PC-3 (cell line): ENCODE results near the gene PHF1. TPM values are rescaled to one million over a fixed set of nuclear protein-coding genes. Genes with fewer than 3 reads are reported as not detected.

Experiments
- ATAC-seq: fragments of 200-7000 bp; cut with Tn5 transposase; 2 replicates; pipeline ENCODE4 v1.9.1; 2020; ENCODE audit warnings: mild to moderate bottlenecking, moderate library complexity
- BruUV-seq: library from RNA; stranded (reverse); fragments of 400-500 nt; replicated peaks from 2 replicates; lab custom pipeline; 2021; lab: Mats Ljungman, UMichigan
- CTCF ChIA-PET: fragments of 300-600 bp; sonication (Branson Sonifier 250); formaldehyde crosslinking; loops from one replicate; lab custom pipeline; 2022; ENCODE audit warnings: antibody characterized with exemption; lab: Charles Lee
- POLR2A ChIA-PET: fragments of 300-600 bp; sonication (Branson Sonifier 250); formaldehyde crosslinking; loops from one replicate; lab custom pipeline; 2022; ENCODE audit warnings: antibody characterized with exemption; ENCODE audit not compliant: unreplicated experiment; lab: Charles Lee
- DNase-seq: peaks from one replicate; pipeline ENCODE4 v3.0.0-alpha.2; 2015
- H2AFZ ChIP-seq: fragments of 300-600 bp; sonication (generic); 2 replicates; pipeline ENCODE4 v1.6.0; 2016; ENCODE audit warnings: antibody characterized with exemption, low read length
- H3F3A ChIP-seq: fragments of 300-600 bp; sonication (generic); one replicate; pipeline ENCODE4 v1.6.0; 2017; ENCODE audit warnings: antibody characterized with exemption, low read length, control low read depth, mild to moderate bottlenecking; ENCODE audit not compliant: unreplicated experiment
- H3K27ac ChIP-seq: fragments of 300-600 bp; sonication (generic); 2 replicates; pipeline ENCODE4 v1.5.1; 2016; ENCODE audit warnings: mild to moderate bottlenecking, low read length
- H3K27me3 ChIP-seq: fragments of 300-600 bp; sonication (generic); 2 replicates; pipeline ENCODE4 v1.6.1; 2016; ENCODE audit warnings: low read length, mixed read lengths
- H3K36me3 ChIP-seq: fragments of 300-600 bp; sonication (generic); 2 replicates; pipeline ENCODE4 v1.6.1; 2016; ENCODE audit warnings: low read depth, mixed run types, low read length, mixed read lengths
- H3K4me1 ChIP-seq: fragments of 300-600 bp; sonication (generic); 2 replicates; pipeline ENCODE4 v1.5.1; 2016; ENCODE audit warnings: low read length; ENCODE audit not compliant: insufficient read depth
- H3K4me2 ChIP-seq: fragments of 300-600 bp; sonication (generic); 2 replicates; pipeline ENCODE4 v1.6.0; 2016; ENCODE audit warnings: low read length
- H3K4me3 ChIP-seq: fragments of 300-600 bp; sonication (generic); 2 replicates; pipeline ENCODE4 v1.5.1; 2016; ENCODE audit warnings: mild to moderate bottlenecking, low read length, mixed read lengths
- H3K79me2 ChIP-seq: fragments of 300-600 bp; sonication (generic); 2 replicates; pipeline ENCODE4 v1.6.1; 2017; ENCODE audit warnings: low read length, mixed read lengths
- H3K9ac ChIP-seq: fragments of 300-600 bp; sonication (generic); 2 replicates; pipeline ENCODE4 v1.6.0; 2016; ENCODE audit warnings: mild to moderate bottlenecking, low read length
- H3K9me2 ChIP-seq: fragments of 300-600 bp; sonication (generic); replicated peaks from 2 replicates; pipeline ENCODE4 v1.6.1; 2016; ENCODE audit warnings: mixed run types, low read length, mixed read lengths
- H3K9me3 ChIP-seq: fragments of 300-600 bp; sonication (generic); 2 replicates; pipeline ENCODE4 v1.6.1; 2016; ENCODE audit warnings: low read length, mixed read lengths
- H4K20me1 ChIP-seq: fragments of 300-600 bp; sonication (generic); 2 replicates; pipeline ENCODE4 v1.6.1; 2016; ENCODE audit warnings: low read length, mixed read lengths
- CTCF ChIP-seq: fragments of 300-600 bp; sonication (generic); conservative IDR thresholded peaks from 2 replicates; pipeline ENCODE4 v1.5.1; 2017; ENCODE audit warnings: antibody characterized with exemption, low read depth, mild to moderate bottlenecking, low read length
- EZH2 ChIP-seq: fragments of 300-600 bp; sonication (generic); IDR thresholded peaks from one replicate; pipeline ENCODE4 v1.6.1; 2017; ENCODE audit warnings: antibody characterized with exemption, mild to moderate bottlenecking, low read length; ENCODE audit not compliant: unreplicated experiment
- EZH2phosphoT487 ChIP-seq: fragments of 300-600 bp; sonication (generic); IDR thresholded peaks from 2 replicates; pipeline ENCODE4 v1.6.1; 2018; ENCODE audit warnings: mild to moderate bottlenecking, antibody characterized with exemption, low read length, borderline replicate concordance
- intact Hi-C: fragments of 100-400 bp; cut with micrococcal nuclease; formaldehyde crosslinking; loops from 2 replicates; pipeline ENCODE4 v1.9.0; 2023
- total RNA-seq: library from RNA; depleted of rRNA; stranded (reverse); fragments of >200 nt; gene quantifications from 2 replicates; pipeline ENCODE4 v1.2.3, GENCODE V29; 2014

The PHF1 gene
- total RNA-seq, 1 experiment from 2014 or later: 36.6 TPM

- no peaks in the 10 kb centered on the region for H3F3A ChIP-seq
- H3K9me2 ChIP-seq: no peaks in the 10 kb centered on the region
- TF ChIP-seq EZH2 (no peak), CTCF (no peak), EZH2phosphoT487 (no peak)
- H3K4me2 ChIP-seq: no peak overlapping the region
- H3K27me3 ChIP-seq: no peaks in the 10 kb centered on the region
- H4K20me1 ChIP-seq: no peaks in the 10 kb centered on the region
- no peak for DNase-seq
- H3K27ac ChIP-seq: no peak overlapping the region
- H3K9ac ChIP-seq: no peak overlapping the region
- no peak overlapping the region for H3K4me3 ChIP-seq
- H3K79me2 ChIP-seq: peaks cover 30% of the 10 kb centered on the region
- ChIA-PET POLR2A (no interaction called here), CTCF (interaction anchor here (0.6 kb wide), 1 partner anchor 45 kb away, joined by 4 read pairs; the partner anchor contains the start of gene PHF1)
- H3K4me1 ChIP-seq: peaks cover 13% of the 10 kb centered on the region
- H3K9me3 ChIP-seq: no peaks in the 10 kb centered on the region
- no peak overlapping the region for H2AFZ ChIP-seq
- intact Hi-C loops: loop anchor here (10.0 kb wide), 1 partner anchor 99 kb away; no protein-coding TSS in a partner anchor
- no TSS peak for BruUV-seq
- peaks cover 15% of the 10 kb centered on the region; the same call in 1 of the 2 replicates for H3K36me3 ChIP-seq
- ATAC-seq: no peak
These were observed 45.3 kb downstream of the PHF1 start for GRCh38 chr6:33456156-33456555.

GRCh38 chr6:33458676-33459075, 47.9 kb downstream of the PHF1 start:
- BruUV-seq: no TSS peak
- no peak overlapping the region for H3K4me2 ChIP-seq
- no peaks in the 10 kb centered on the region for H3K9me2 ChIP-seq
- DNase-seq (no peak), ATAC-seq (no peak)
- no peak overlapping the region for H2AFZ ChIP-seq
- H4K20me1 ChIP-seq: no peaks in the 10 kb centered on the region
- intact Hi-C loops: loop anchor here (10.0 kb wide), 1 partner anchor 96 kb away; no protein-coding TSS in a partner anchor
- no peak overlapping the region for H3K9ac ChIP-seq
- no peak overlapping the region for H3K4me3 ChIP-seq
- H3K27me3 ChIP-seq: no peaks in the 10 kb centered on the region
- peaks cover 15% of the 10 kb centered on the region; the same call in 1 of the 2 replicates for H3K36me3 ChIP-seq
- POLR2A ChIA-PET: no interaction called here
- H3K4me1 ChIP-seq: peaks cover 9% of the 10 kb centered on the region
- CTCF ChIA-PET: no interaction called here
- TF ChIP-seq EZH2 (no peak), EZH2phosphoT487 (no peak), CTCF (no peak)
- H3K79me2 ChIP-seq: peaks cover 26% of the 10 kb centered on the region
- H3K27ac ChIP-seq: no peak overlapping the region
- no peaks in the 10 kb centered on the region for H3K9me3 ChIP-seq
- no peaks in the 10 kb centered on the region for H3F3A ChIP-seq

DNA sequence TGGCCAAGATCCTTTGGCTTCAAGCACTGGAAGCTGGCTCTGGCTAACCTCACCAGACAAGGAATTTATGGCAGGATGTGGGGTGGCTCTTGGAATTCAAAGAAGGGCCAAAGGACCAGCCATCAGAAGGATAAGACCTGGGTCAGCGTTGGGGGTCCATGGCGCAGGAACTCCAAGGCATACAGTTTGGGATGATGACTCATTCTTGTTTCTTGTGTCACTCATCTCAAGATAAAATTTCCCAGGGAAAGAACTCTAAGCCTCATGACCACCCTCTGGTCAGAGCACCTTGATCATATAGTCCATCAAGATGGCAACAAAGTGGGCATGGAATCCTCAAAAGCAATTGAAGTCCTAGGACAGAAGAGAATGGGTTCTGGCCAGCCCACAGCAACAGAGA, 48.4 kb downstream of the PHF1 start:
- no peak overlapping the region for H3K27ac ChIP-seq
- no peaks in the 10 kb centered on the region for H4K20me1 ChIP-seq
- no peak overlapping the region for H3K4me3 ChIP-seq
- no peak overlapping the region for H3K9ac ChIP-seq
- peaks cover 9% of the 10 kb centered on the region for H3K4me1 ChIP-seq
- intact Hi-C loops: loop anchor here (10.0 kb wide), 1 partner anchor 96 kb away; no protein-coding TSS in a partner anchor
- BruUV-seq: no TSS peak
- peaks cover 22% of the 10 kb centered on the region for H3K79me2 ChIP-seq
- no peak overlapping the region for H3K4me2 ChIP-seq
- TF ChIP-seq EZH2: no peak
- no peak for TF ChIP-seq CTCF
- TF ChIP-seq EZH2phosphoT487: no peak
- CTCF ChIA-PET: no interaction called here
- no peaks in the 10 kb centered on the region for H3K9me3 ChIP-seq
- H2AFZ ChIP-seq: no peak overlapping the region
- peaks cover 15% of the 10 kb centered on the region; the same call in 1 of the 2 replicates for H3K36me3 ChIP-seq
- no peaks in the 10 kb centered on the region for H3K27me3 ChIP-seq
- H3K9me2 ChIP-seq: no peaks in the 10 kb centered on the region
- ATAC-seq: no peak
- POLR2A ChIA-PET: no interaction called here
- no peaks in the 10 kb centered on the region for H3F3A ChIP-seq
- DNase-seq: no peak
